DMS153 treated with DMSO at 0.1 percent for 48 hours (cell line): ENCODE measurements around the gene TRMT10C.
"Not testable (repeated sequence)": the region's sequence is repeated elsewhere in the genome, so short reads cannot be mapped to it uniquely, and the experiment has no call there.

Experiments used
- DNase-seq: peaks from one replicate; lab custom pipeline; 2025; ENCODE audit not compliant: unreplicated experiment; lab: John Stamatoyannopoulos, UW

TRMT10C gene

DNA sequence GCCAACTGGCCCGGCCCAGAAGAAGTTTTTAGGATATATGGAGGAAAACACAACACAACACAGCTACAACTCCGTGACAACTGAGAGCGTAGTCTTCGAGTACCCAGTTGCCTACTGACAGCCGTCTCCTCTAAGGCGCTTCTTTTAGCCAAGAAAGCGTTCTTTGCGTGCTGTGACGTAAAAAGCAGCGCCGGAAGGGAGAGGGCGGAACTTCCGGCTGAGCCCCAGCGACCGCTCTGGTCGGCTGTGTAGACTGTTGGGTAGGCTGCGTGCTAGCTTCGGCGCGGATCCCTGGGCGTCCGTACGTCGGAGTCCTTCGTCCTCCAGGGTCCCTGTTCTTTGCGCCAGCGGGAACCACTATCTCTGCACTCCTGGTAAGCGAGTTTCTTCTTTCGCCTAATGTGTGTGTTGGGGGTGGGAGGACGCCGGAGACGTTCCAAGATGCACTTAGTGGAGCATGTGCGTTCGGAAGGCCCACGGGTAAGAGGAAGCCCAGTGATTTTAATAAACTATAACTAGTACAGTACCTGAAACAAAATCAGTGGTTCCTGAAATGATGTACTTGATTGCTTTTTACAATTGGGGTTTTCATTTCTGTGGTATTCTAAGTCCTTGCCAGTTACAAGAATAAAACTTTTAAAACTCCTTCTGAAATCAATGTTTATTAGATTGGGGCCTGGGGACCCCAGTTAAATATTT is at the start of gene TRMT10C:
Gene TRMT10C (plus strand): TSS at position 239 of the 699 bp plus-strand sequence. CDS start 2,914 bp downstream, outside the sequence.
- DNase-seq, result peak; percentile 51

DNA sequence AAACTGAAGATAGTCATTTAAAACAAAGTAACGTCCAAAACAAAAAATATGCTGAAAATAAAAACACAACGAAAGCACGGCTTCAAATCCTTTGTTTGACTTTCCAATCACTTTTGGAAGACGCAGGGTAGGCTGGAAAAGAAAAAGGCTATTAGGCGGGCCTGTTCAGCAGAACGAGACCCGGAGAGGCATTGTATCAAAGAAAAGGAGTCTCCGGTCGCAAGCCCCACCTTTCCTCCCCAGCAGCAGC is 49.3 kb upstream of the TRMT10C start:
- DNase-seq, result no peak

DNA sequence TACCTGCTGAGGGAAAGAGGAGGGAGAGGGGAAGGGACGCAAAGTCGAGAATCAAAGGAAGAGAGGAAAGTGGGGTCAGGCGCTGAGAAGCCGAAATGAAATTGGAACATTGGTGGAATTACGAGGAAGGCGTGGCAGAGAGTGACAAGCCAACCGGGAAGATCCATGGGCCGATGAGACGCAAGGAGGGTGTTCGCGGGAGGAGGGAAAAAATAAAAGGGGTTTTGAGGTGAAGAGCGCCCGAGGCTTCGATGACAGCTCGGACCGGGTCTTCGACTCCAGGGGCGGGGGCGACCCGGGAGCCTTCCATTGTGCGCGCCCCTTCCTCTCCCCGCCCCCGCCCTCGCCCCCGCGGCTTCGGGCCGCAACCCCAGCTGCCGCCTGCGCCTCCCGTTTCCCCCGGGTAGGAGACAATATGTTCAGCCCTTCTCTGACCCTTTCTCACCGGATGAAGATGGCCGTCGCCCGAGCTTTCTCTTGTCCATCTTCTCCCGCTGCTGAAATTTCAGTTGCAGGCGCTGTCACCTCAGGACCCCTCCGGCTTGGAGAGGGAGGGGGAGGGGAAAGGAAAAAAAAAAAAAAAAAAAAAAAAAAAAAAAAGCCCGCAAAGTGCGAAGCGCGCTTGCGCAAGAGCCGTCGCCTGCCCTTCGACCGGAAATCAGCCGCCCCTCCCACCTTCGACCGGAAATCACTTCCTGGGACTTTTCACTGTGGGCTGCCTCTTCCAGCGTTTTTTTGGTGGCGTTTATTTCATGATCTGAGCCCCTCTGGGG is 48.8 kb upstream of the TRMT10C start, which contains the start of gene SENP7:
Gene SENP7 (minus strand): TSS at position 567 of the 773 bp plus-strand sequence. CDS start 82 bp downstream, at position 485.
- DNase-seq, result peak; percentile 64

DNA sequence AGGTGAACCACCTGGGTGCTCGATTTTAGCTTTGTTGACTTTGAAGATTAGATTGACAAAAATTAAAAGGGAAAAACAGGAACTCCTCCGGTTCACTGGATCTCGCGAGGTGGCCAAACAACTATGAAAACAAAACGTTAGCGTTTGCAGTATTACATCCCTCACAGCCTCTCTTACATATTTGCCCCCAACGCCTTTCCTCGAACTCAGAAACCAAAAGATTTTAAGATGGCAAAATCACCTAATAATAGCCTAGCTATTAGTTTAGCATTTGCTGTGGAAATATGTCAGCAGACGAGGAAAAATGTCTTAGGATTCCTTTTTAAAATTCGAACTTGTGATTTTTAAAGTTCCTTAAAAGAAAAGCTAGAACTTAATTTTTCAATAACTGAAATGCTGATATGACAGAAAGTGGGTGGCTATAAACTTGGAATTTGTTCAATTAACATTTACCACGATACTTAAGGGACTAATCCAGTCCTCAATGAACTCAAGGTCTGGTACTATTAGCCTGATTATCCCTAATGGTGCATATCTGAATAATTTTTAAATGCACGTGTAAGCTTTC is 48.2 kb upstream of the TRMT10C start:
- DNase-seq, result no peak

DNA sequence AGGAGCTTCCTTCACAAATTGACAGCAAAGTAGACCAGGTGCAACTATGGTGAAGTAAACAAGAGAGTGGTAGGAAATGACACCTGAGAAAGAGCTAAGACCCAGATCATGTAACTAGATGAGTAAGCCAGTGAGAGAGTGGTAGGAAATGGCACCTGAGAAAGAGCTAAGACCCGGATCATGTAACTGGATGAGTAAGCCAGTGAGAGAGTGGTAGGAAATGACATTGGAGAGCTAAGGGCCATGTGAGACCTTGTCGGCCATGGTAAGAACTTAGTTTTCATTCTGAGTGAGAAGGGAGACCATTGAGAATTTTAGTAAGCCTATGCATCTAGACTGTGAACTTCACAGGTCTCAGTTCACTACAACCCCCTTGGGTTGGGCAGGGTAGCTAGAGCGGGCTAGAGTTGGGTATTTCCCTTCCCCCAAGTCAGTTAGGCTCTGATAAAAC is 43.2 kb upstream of the TRMT10C start:
- no peak for DNase-seq

DNA sequence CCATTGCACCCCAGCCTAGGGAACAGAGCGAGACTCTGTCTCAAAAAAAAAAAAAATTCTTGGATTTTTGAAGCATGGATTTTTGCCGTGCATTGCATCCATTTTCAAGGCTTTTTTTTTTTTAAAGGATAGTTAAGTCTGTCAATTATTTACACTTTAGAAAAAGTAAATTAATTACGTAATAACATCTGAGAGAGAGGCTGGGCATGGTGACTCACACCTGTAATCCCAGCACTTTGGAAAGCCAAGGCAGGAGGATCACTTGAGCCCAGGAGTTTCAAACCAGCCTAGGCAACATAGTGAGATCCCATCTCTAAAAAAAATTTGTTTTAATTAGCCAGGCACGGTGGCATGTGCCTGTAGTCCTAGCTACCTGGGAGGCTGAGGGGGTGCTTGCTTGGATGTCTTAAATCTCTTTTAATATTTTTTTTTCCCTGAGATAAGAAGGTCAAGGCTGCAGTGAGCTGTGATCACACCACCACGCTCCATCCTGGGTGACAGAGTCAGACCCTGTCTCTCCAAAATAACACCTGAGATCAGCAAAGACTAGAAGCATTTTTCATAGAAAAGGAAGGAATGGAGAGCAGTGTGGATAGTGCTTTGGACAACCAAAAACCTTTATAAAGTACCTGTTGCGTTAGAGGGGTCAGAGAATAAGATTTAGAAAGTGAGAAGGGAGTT is 41.8 kb upstream of the TRMT10C start:
- DNase-seq, result no peak

DNA sequence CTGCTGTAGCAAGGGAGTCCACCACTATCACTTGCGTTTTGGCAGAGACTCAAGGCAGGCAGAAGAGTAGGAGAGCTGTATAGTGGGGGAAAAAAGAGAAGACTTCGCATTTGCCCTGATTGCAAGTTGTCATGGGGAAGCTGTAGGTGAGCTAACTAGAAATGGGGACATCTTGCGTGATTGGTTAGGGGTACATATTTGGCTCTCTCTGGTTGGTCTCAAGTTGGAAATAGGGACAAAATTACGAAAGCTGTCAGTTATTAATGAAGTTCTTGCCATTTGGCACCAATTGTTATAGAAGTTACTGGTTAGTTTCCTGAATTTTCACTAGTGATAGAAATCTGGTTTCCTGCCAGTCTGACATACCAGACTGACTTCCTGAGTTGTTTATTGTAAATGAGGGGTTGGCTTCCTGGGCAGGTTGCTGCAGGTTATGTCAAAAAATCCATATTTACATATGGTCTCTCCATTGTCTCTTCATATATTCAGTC is 40.4 kb upstream of the TRMT10C start:
- DNase-seq, result no peak

DNA sequence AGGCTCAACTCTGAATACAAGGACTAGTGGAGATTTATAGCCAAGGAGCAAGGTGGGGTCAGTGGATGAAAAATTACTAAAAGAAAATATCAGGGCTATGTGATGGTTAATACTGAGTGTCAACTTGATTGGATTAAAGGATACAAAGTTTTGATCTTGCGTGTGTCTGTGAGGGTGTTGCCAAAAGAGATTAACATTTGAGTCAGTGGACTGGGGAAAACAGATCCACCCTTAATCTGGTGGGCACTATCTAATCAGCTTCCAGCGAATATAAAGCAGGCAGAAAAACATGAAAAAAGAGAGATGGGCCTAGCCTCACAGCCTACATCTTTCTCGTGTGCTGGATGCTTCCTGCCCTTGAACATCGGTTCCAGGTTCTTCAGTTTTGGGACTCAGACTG is 34.2 kb upstream of the TRMT10C start:
- no peak for DNase-seq

DNA sequence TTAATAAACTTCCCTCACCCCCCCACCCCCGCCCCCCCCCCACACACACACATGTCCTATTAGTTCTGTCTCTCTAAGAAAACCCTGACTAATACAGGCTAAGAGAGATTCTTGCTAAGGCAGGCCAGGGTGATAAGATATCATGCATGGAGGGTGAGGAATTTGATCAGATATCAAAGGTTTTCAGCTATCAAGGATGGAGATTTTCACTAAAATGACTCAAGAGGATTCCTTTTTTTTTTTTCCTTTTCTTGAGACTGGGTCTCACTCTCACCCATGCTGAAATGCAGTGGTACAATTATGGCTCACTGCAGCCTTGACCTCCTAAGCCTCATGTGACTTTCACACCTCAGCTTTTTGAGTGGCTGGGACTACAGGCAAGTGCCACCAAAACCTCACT is 33.8 kb upstream of the TRMT10C start:
- no peak for DNase-seq

DNA sequence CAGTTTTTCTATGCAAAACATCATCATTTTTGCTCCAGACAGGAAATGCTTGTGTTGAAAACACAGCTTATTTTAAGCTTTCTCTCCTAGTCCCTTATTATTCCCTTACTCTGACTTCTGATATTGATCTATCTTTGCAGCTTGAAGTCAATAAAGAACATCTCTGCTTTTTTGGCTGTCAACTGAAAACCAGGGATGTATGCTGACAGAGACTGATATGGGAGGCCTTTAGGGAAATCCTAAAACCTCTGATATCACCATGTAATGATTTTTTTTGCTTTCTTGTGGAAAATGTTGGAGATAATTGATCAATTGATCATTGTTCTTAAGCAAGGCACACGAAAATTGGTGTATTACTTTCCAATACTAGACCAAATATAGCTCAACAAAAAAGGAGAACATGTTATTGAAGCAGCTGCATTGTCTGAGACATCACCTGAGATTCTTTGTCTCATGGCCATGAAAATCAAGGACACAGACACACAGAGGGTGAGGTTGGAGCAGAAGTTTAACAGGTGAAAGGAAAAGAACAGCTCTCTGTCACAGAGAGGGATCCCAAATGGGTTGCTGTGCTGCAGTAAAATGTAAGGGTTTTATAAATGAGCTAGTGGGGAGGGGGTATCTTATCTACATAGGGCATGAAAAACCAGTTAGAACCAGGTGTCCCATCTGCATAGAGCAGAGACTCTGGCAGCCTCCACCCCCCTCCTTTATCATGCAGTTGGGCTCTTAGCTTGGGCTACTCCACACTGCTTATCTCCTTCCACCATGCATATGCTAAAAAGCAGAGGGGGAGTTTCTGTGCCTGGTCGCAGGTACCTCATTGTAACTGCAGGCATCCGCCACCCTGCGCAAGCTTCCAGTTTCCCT is 31.6 kb upstream of the TRMT10C start:
- DNase-seq, result no peak

DNA sequence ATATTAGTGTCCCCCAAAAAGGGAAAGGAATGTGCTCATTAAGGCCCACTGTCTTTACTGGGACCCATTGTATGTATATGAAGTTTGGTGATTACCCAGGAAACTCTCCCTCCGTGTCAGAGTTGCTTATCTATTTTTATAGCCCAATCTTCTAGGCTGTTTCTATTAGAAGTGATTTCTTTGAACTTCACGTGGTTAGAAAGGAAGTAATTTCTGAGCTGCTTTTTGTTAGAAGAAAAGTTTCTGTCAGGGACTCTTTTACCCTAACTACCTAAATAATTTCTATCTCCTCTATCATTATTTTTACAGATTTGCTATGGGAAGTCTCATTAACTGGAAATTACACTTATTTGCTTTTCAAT is 31.0 kb upstream of the TRMT10C start:
- no peak for DNase-seq

DNA sequence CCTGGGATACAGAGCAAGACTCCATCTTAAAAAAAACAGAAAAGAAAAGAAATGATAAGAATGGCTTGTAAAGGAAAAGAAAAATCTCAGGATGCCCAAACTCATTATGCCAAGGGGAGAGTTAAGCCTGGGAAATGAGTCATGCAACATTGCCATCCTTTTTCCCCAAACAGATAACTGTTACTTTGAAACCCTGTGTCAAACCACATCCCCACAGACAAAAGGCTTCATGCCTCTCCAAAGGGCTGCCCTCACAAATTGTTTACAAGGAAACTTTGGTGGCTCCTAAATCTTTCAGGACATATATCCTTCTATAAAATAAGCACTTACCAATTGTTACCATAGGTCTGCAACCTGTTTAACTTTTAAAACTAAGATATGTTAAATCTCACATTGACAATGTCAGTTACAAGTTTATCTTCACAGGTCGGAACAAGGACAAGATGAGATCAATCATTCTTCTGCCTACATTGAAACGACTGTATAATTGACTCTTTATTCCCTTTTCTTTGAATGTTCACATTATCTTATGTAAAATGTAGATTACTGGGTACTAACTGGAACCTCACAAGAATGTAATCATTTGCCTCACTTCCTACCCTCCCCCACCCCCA is 30.1 kb upstream of the TRMT10C start:
- no peak for DNase-seq

DNA sequence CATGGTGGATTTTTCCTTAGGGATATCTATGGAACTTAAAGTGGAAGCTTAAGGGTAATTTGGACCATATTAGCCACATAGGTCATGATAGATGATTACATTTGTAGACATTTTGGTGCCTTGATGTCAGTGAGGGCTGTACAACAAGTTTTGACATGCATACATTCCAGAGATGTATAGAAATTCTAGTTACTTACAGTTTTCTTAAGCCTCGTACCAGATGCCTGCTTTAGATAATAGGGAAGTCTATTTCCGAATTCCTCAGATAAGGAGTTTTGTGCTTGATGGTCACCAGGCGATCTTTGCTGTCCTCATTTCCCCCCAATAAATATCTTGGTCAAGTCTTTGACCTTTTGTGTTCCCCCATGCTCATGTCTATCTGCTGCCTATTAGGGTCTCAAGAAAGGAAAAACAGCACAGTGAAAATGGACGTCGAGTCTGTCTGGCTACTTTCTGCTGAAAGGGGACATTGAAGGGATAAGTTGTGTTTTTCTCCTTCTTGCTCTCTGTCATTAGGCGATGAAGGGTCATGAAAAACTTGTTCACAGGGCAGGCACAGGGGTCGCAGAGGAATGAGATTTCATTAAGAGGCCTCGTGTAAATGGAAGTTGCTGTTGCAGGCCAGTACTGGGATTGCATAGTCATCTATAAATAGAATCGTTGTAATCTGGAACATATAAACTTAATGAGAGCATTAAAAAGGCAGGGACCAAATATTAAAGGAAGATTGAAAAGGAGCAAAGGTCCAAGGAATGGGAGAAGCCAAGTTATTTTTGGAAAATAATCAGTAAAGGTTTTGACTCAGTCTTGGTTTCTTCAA is 28.7 kb upstream of the TRMT10C start:
- no peak for DNase-seq

DNA sequence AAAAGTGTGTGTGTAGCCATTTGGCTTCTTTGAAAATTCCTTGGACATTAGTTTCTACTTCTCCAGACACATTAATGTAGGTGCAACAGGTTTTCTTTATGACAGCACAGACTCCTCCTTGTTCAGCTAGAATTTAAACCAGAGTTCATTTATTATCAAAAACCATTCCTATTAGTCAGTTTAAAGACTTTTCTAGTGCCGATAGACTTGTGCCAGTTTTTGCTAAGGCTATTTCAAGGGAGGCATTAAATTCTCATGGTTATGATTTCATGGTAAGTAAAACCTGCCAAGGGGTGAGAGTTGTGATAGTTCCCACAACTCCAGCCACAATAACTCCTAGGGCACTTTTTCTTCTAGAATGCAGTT is 28.1 kb upstream of the TRMT10C start:
- DNase-seq, result no peak

DNA sequence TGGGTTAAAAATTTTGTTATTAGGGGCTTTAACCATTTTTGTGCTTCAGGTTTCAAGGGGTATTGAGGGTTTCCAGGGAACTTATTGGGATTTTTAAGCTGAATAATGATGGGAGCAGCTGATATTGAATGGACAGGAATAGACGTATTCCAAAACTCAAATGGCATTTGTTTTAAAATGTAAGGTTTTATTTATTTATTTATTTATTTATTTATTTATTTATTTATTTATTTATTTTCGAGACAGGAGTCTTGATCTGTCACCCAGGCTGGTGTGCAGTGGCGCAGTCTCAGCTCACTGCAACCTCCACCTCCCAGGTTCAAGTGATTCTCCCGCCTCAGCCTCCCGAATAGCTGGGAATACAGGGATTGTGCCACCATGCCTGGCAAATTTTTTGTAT is 26.4 kb upstream of the TRMT10C start:
- no peak for DNase-seq

DNA sequence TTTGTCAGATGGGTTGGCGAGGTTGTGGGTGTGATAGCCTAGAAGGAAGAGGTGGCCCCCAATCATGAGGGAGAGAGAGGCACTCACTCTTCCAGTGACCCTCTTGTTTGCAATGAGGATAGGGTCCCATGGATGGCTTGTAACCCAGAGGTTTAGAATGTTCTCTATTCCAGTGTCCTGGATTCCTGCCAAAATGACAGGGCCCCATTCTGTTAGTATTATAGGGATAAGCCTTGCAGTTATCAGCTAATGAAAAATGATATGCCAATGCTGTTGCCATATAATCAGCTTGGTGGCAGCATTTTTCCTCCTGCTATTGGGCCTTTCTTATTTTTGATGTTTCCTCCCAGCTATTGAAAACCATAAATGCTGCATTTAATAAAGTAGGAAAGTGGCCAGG is 25.4 kb upstream of the TRMT10C start:
- no peak for DNase-seq

DNA sequence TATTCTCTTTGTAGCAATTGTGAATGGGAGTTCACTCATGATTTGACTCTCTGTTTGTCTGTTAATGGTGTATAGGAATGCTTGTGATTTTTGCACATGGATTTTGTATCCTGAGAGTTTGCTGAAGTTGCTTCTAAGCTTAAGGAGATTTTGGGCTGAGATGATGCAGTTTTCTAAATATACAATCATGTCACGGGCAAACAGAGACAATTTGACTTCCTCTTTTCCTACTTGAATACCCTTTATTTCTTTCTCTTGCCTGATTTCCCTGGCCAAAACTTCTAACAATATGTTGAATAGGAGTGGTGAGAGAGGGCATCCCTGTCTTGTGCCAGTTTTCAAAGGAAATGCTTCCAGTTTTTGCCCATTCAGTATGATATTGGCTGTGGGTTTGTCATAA is 24.7 kb upstream of the TRMT10C start:
- DNase-seq, result not testable (repeated sequence)

DNA sequence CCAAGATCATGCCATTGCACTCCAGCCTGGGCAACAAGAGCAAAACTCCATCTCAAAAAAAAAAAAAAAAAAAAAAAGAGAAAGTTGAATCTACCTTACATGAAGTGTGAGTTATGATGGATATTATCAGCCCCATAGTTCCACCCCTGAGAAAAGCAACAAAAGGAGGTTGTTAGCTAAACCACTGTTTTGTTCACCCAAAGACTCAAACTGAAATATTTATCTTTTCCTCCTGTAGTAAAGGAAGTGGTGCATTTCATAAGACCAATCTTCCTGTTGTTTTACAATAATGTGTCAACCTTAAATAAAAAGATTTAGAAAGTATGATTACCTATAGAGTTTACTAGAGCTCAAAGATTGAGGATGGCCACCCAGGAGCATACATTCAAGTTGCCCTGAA is 18.7 kb upstream of the TRMT10C start:
- DNase-seq, result no peak

DNA sequence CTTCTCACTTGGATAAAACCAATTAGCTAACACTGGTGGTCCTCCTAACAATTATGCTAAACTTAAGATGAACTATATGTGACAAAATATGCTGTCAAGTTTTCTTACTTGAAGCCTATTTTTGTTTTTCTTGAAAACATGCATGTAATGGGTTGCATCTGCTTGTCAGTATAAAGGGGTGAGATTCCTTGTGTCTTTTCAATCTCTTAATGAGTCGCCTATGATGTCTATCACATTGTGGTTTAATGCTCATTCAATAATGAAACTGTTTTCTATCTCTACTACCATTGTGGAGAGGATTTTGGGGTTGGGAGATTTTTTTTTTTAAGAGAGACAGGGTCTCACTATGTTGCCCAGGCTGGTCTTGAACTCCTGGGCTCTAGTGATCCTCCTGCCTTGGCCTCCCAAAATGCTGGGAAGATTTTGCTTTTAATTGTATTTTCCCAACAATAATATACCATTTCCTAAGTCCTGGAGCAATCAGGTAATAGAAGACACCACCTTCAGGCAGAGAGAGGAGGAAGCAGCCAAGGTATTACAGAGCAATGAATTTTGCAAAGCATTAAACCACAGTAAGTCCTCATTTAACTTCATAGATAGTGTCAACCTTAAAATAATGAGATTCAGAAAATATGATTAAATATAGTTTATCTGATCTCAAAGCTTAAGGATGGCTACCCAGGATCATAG is 17.4 kb upstream of the TRMT10C start:
- no peak for DNase-seq
